ENCODE results near the gene PRRC2A. TPM values are rescaled to one million over a fixed set of nuclear protein-coding genes. Genes with fewer than 3 reads are reported as not detected.

The PRRC2A gene
- total RNA-seq, 2 donors from 2014 or later: 119 to 133 TPM

DNA sequence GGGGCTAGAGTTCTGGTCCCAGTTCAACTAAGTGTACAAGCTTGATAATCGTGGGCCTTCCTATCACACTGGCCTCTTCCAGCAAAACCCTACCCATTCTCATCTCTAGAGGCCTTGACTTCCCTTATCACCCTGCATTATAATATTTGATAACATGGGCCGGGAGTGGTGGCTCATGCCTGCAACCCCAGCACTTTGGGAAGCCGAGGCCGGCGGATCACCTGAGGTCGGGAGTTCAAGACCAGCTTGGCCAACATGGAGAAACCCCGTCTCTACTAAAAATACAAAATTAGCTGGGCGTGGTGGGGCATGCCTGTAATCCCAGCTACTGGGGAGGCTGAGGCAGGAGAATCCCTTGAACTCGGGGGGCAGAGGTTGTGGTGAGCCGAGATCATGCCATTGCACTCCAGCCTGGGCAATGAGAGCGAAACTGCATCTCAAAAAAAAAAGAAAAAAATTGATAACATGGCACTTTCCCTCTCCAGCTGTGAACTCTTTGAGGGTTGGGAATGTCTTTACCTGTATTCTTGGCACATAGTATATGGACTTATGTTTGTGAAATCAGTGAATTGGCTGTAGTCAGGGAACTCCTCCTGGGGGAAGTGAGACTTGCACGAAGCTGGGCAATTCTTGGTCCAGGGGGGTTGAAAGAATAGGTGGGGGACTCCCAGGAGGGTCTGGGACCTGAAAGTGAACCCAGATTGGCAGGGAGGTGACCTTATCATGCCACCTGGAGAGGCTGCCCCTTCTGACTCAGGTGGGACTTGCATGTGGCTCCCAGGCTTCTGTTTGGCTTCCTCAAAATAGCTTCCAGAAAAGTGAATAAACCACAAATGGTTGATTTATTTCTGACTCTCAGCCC is 41.0 kb downstream of the PRRC2A start:
- DNase-seq (ENCODE audit: low spot score): no peak
- intact Hi-C loops (cut with DNase I): no loop called here

- intact Hi-C loops (cut with DNase I): no loop called here
- no peak for DNase-seq (ENCODE audit: low spot score)
These were observed 41.7 kb downstream of the PRRC2A start for GRCh38 chr6:31662124-31662723.

DNA sequence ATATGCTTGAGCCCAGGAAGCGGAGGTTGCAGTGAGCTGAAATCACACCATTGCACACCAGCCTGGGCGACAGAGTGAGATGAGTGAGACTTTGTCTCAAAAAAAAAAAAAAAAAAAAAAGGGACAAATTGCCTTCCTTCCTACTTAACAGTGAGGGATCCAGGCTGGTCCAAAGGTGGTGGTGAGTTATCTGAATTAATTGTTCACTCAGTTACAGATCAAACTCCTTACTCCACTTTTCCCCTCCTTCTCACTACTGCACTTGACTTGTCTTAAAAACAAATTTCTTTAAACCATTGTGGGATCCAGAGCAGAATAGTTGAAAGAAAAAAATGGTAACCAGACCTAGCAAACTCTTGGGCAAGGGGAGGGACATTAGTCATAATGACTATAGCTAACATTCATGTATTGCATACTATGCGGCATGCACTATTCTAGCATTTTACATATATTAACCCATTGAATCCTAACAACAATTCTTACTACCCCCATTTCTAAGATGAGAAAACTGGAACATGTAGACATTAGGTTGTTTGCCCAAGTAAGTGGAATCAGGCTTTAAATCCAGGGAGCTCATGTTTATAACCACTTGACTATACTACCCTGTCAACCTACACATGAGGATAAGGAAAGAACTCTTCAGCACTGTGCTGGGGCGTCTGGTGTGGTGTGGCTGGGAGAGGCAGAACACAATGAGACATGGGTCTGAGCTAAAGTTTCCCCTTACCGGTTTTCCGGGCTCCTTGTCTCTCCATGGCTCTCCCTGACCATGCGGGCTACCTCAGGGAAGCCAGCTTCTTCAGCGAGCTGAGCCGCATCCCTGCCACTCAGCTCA is 42.8 kb downstream of the PRRC2A start:
- intact Hi-C loops (cut with DNase I): no loop called here
- no peak for DNase-seq (ENCODE audit: low spot score)

GRCh38 chr6:31663961-31664789 is 43.7 kb downstream of the PRRC2A start:
- no peak for DNase-seq (ENCODE audit: low spot score)
- intact Hi-C loops (cut with DNase I): no loop called here

- intact Hi-C loops (cut with DNase I): no loop called here
These were observed 44.4 kb downstream of the PRRC2A start, which contains the start of gene GPANK1 for GRCh38 chr6:31664790-31665500. Gene GPANK1, minus strand, starts transcription at chr6:31664997. Its CDS starts 519 bp downstream, at chr6:31664478.

DNA sequence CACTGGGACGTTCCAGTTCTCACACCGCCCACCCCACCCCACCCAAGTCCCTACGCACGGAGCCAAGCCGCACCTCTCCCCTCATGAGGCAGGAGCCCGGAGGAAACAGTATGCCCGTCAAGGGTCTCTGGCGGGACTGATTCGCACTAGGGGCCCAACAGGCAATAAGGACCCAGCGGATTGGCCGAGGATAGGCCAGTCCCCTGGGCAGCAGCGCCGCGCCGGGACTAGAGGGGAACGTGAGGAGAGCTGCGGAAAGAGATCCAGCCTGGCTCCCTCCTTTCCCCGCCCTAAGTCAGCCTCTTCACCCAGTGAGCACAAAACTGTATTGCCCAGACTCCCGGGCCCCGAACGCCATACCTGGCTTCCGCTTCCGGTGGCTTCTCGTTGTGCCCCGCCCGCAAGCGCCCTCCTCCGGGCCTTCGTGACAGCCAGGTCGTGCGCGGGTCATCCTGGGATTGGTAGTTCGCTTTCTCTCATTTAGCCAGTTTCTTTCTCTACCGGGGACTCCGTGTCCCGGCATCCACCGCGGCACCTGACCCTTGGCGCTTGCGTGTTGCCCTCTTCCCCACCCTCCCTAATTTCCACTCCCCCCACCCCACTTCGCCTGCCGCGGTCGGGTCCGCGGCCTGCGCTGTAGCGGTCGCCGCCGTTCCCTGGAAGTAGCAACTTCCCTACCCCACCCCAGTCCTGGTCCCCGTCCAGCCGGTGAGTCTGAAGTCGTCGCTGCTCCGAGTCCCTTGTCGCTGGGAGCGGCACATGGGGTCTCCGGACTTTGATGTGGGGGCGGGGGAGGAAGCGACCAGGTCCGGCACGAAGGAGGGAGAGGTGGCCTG is 45.2 kb downstream of the PRRC2A start, which contains the start of gene CSNK2B:
Gene CSNK2B (plus strand): TSS at position 580 of the 836 bp plus-strand sequence. CDS start 752 bp downstream, outside the sequence.
- intact Hi-C loops (cut with DNase I): no loop called here

More at GRCh38 chr6:31664790-31665500, 44.4 kb downstream of the PRRC2A start, which contains the start of gene GPANK1:
- DNase-seq (ENCODE audit: low spot score): peak; percentile 97

GRCh38 chr6:31666337-31666965 is 45.9 kb downstream of the PRRC2A start:
- intact Hi-C loops (cut with DNase I): no loop called here
- no peak for DNase-seq (ENCODE audit: low spot score)

More for the DNA sequence above, 45.2 kb downstream of the PRRC2A start, which contains the start of gene CSNK2B:
- DNase-seq (ENCODE audit: low spot score): peak; percentile 99

DNA sequence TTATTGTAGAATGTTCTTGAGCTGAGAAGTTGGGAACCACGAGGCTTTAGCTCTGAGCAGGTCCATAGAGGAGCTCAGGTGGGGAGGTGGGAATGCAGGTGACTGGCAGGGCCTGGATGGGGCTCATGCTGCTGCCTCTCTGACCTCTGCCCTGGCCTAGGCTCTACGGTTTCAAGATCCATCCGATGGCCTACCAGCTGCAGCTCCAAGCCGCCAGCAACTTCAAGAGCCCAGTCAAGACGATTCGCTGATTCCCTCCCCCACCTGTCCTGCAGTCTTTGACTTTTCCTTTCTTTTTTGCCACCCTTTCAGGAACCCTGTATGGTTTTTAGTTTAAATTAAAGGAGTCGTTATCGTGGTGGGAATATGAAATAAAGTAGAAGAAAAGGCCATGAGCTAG is 49.2 kb downstream of the PRRC2A start, which contains the start of gene LY6G5B:
Gene LY6G5B (plus strand): TSS at position 301 of the 400 bp plus-strand sequence. CDS start 975 bp downstream, outside the sequence.
- intact Hi-C loops (cut with DNase I): no loop called here
- DNase-seq (ENCODE audit: low spot score): no peak

- intact Hi-C loops (cut with DNase I): loop anchor here in 1 of 2 donors (5.0 kb wide), 1 partner anchor 276 kb away; no protein-coding TSS in a partner anchor
- DNase-seq (ENCODE audit: low spot score): no peak
These were observed 55.9 kb downstream of the PRRC2A start for GRCh38 chr6:31676322-31676903.

GRCh38 chr6:31676904-31677303 is 56.4 kb downstream of the PRRC2A start:
- DNase-seq (ENCODE audit: low spot score): no peak
- intact Hi-C loops (cut with DNase I): loop anchor here in 1 of 2 donors (5.0 kb wide), 1 partner anchor 275 kb away; no protein-coding TSS in a partner anchor

GRCh38 chr6:31677955-31678354 is 57.4 kb downstream of the PRRC2A start:
- no peak for DNase-seq (ENCODE audit: low spot score)
- intact Hi-C loops (cut with DNase I): loop anchor here in 1 of 2 donors (5.0 kb wide), 1 partner anchor 274 kb away; no protein-coding TSS in a partner anchor

- intact Hi-C loops (cut with DNase I): loop anchor here (5.0 to 10.0 kb wide), 2 partner anchors 152 to 154 kb away; no protein-coding TSS in a partner anchor
- DNase-seq (ENCODE audit: low spot score): peak; percentile 95
These were observed 60.0 kb downstream of the PRRC2A start, which contains the start of gene LY6G5C for GRCh38 chr6:31680226-31681134. Gene LY6G5C, minus strand, starts transcription at chr6:31681067. Its CDS starts 694 bp downstream, at chr6:31680373.

- no peak for DNase-seq (ENCODE audit: low spot score)
- intact Hi-C loops (cut with DNase I): loop anchor here (5.0 to 10.0 kb wide), 2 partner anchors 151 to 154 kb away; no protein-coding TSS in a partner anchor
These were observed 60.7 kb downstream of the PRRC2A start for GRCh38 chr6:31681135-31681671.

DNA sequence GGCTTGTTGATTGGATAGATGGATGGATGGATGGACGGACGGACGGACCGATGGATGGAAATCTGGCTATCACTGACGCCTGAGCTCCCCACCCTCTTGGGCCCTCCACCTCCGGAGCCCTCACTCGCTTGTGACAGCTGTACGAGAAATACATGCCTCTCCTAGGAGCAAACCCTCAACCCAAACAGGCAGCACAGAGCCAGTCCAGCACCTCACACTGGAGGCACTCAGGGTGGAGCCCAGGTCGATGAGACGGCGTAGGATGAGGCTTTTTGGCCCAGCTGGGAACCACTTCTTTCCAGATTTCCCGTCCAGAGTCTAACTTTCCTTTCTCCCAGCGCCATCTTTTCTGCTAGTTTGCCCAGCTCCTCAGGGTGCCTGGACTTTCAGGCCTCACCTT is 63.1 kb downstream of the PRRC2A start:
- intact Hi-C loops (cut with DNase I): loop anchor here (5.0 to 10.0 kb wide), 2 partner anchors 149 to 151 kb away; no protein-coding TSS in a partner anchor
- DNase-seq (ENCODE audit: low spot score): no peak
